Measurements from ENCODE around the gene OR8S1. TPM values are rescaled to one million over a fixed set of nuclear protein-coding genes. Genes with fewer than 3 reads are reported as not detected.
"Not testable (repeated sequence)": the region's sequence is repeated elsewhere in the genome, so short reads cannot be mapped to it uniquely, and the experiment has no call there.

Gene OR8S1
- total RNA-seq, 1 experiment from 2014 or later = not detected

DNA sequence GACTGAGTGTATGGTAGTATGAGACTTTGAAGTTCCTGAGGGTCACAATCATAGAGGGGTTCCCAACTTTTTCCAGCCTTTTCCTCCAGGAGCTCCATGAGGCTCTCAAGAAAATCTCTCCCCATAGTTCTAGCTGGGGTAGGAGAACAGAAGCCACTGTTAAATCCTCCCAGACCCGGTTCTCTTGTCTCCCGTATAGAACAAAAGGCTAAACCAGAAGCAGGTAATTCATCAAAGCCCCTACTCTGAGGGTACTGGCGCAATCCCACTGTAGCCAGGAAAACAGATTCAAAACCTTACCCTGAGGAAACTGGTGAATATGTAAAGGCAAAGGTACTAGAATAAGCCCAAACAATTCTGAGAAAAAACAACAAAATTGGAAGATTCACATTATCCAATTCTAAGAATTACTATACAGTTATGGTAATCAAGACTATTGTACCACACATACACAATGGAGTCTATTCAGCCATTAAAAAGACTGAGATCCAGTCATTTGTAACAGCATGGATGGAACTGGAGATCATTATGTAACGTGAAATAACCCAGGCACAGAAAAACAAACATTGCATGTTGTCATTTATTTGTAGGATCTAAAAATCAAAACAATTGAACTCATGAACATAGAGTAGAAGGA, 20.5 kb downstream of the OR8S1 start:
- Mint-ChIP-seq H3K4me3 (ENCODE audit: unreplicated experiment) (no peak overlapping the region), H3K36me3 (ENCODE audit: insufficient read depth, unreplicated experiment) (no peaks in the 10 kb centered on the region), H3K4me1 (ENCODE audit: insufficient read depth, unreplicated experiment) (no peaks in the 10 kb centered on the region), H3K27ac (ENCODE audit: low read depth, unreplicated experiment) (no peak overlapping the region), H3K9me3 (ENCODE audit: unreplicated experiment) (no peaks in the 10 kb centered on the region), H3K27me3 (ENCODE audit: insufficient read depth, unreplicated experiment) (peaks cover 38% of the 10 kb centered on the region)
- ChIA-PET POLR2A (no interaction called here), CTCF (interaction anchor here (0.7 to 1.5 kb wide), 2 partner anchors 24 to 72 kb away, joined by 3 to 11 read pairs; partner anchors contain the start of gene LALBA)
- TF ChIP-seq, protein P1, sequence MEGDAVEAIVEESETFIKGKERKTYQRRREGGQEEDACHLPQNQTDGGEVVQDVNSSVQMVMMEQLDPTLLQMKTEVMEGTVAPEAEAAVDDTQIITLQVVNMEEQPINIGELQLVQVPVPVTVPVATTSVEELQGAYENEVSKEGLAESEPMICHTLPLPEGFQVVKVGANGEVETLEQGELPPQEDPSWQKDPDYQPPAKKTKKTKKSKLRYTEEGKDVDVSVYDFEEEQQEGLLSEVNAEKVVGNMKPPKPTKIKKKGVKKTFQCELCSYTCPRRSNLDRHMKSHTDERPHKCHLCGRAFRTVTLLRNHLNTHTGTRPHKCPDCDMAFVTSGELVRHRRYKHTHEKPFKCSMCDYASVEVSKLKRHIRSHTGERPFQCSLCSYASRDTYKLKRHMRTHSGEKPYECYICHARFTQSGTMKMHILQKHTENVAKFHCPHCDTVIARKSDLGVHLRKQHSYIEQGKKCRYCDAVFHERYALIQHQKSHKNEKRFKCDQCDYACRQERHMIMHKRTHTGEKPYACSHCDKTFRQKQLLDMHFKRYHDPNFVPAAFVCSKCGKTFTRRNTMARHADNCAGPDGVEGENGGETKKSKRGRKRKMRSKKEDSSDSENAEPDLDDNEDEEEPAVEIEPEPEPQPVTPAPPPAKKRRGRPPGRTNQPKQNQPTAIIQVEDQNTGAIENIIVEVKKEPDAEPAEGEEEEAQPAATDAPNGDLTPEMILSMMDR (IDR thresholded peaks at IDR 0.05; ENCODE audit: unreplicated experiment) = no peak
- DNase-seq (ENCODE audit: unreplicated experiment) = no peak
- no TSS peak for BruUV-seq (replicated peaks)
- intact Hi-C loops (cut with micrococcal nuclease) = no loop called here

DNA sequence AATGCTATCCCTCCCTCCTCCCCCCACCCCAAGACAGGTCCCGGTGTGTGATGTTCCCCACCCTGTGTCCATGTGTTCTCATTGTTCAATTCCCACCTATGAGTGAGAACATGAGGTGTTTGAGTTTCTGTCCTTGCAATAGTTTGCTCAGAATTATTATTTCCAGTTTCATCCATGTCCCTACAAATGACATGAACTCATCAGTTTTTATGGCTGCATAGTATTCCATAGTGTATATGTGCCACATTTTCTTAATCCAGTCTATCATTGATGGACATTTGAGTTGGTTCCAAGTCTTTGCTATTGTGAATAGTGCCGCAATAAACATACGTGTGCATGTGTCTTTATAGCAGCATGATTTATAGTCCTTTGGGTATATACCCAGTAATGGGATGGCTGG, 21.6 kb downstream of the OR8S1 start:
- H3K4me3 Mint-ChIP-seq (ENCODE audit: unreplicated experiment); H3K4me1 Mint-ChIP-seq (ENCODE audit: insufficient read depth, unreplicated experiment); CTCF ChIA-PET; H3K36me3 Mint-ChIP-seq (ENCODE audit: insufficient read depth, unreplicated experiment); intact Hi-C loops (cut with micrococcal nuclease); H3K27ac Mint-ChIP-seq (ENCODE audit: low read depth, unreplicated experiment); BruUV-seq (replicated peaks); DNase-seq (ENCODE audit: unreplicated experiment); H3K9me3 Mint-ChIP-seq (ENCODE audit: unreplicated experiment); POLR2A ChIA-PET: not testable (repeated sequence)
- peaks cover 46% of the 10 kb centered on the region for H3K27me3 Mint-ChIP-seq (ENCODE audit: insufficient read depth, unreplicated experiment)

DNA sequence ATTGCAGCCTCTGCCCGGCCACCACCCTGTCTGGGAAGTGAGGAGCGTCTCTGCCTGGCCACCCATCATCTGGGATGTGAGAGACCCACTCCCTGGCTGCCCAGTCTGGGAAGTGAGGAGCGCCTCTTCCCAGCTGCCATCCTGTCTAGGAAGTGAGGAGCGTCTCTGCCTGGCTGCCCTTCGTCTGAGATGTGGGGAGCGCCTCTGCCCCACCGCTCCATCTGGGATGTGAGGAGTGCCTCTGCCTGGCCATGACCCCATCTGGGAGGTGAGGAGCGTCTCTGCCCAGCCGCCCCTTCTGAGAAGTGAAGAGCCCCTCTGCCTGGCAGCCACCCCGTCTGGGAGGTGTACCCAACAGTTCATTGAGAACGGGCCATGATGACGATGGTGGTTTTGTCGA, 26.2 kb downstream of the OR8S1 start:
- H3K4me1 Mint-ChIP-seq (ENCODE audit: insufficient read depth, unreplicated experiment); H3K27ac Mint-ChIP-seq (ENCODE audit: low read depth, unreplicated experiment); CTCF ChIA-PET; DNase-seq (ENCODE audit: unreplicated experiment); BruUV-seq (replicated peaks); H3K36me3 Mint-ChIP-seq (ENCODE audit: insufficient read depth, unreplicated experiment); intact Hi-C loops (cut with micrococcal nuclease); H3K9me3 Mint-ChIP-seq (ENCODE audit: unreplicated experiment); H3K4me3 Mint-ChIP-seq (ENCODE audit: unreplicated experiment): not testable (repeated sequence)
- H3K27me3 Mint-ChIP-seq (ENCODE audit: insufficient read depth, unreplicated experiment) = peaks cover 39% of the 10 kb centered on the region
- POLR2A ChIA-PET = interaction anchor here (0.6 kb wide), 1 partner anchor 245 kb away, joined by 3 read pairs; no protein-coding TSS in a partner anchor

DNA sequence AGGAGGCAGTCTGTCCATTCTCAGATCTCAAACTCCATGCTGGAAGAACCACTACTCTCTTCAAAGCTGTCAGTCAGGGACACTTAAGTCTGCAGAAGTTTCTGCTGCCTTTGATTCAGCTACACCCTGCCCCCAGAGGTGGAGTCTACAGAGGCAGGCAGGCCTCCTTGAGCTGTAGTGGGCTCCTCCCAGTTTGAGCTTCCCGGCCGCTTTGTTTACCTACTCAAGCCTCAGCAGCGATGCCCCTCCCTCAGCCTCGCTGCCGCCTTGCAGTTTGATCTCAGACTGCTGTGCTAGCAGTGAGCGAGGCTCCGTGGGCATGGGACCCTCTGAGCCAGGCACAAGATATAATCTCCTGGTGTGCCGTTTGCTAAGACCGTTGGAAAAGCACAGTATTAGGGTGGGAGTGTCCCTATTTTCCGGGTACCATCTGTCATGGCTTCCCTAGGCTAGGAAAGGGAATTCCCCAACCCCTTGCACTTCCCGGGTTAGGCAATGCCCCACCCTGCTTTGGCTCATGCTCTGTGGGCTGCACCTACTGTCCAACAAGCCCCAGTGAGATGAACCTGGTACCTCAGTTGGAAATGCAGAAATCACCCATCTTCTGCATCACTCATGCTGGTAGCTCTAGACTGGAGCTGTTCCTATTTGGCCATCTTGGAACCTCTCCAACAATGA, 28.4 kb downstream of the OR8S1 start:
- not testable (repeated sequence) for H3K4me3 Mint-ChIP-seq (ENCODE audit: unreplicated experiment)

DNA sequence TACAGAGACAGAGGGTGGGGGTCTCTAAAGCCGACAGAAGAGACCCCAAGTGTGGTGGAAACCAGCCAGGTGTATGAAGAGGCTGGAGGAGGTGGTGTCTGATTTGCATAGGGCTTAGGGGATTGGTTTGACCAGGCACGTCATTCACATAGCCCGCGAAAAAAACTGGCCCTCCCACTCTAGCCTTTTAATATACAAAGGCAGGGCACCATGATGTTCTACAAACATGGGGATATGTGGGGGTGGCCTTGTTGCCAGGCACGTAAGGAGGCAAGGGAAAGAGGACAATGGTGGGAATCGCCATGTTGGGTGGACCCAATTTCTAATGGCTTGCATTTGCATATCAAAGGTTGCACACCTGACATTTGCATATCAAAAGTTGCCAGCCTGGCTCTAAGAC, 31.2 kb downstream of the OR8S1 start:
- ChIA-PET CTCF (no interaction called here), POLR2A (no interaction called here)
- TF ChIP-seq, protein P1 (IDR thresholded peaks at IDR 0.05; ENCODE audit: unreplicated experiment) = no peak
- Mint-ChIP-seq H3K27me3 (ENCODE audit: insufficient read depth, unreplicated experiment) (peaks cover 12% of the 10 kb centered on the region), H3K4me3 (ENCODE audit: unreplicated experiment) (no peak overlapping the region), H3K9me3 (ENCODE audit: unreplicated experiment) (no peaks in the 10 kb centered on the region), H3K36me3 (ENCODE audit: insufficient read depth, unreplicated experiment) (no peaks in the 10 kb centered on the region), H3K4me1 (ENCODE audit: insufficient read depth, unreplicated experiment) (no peaks in the 10 kb centered on the region), H3K27ac (ENCODE audit: low read depth, unreplicated experiment) (no peak overlapping the region)
- intact Hi-C loops (cut with micrococcal nuclease) = no loop called here
- no TSS peak for BruUV-seq (replicated peaks)
- no peak for DNase-seq (ENCODE audit: unreplicated experiment)

More for the DNA sequence above, 28.4 kb downstream of the OR8S1 start:
- CTCF ChIA-PET; H3K36me3 Mint-ChIP-seq (ENCODE audit: insufficient read depth, unreplicated experiment); BruUV-seq (replicated peaks); DNase-seq (ENCODE audit: unreplicated experiment); H3K27ac Mint-ChIP-seq (ENCODE audit: low read depth, unreplicated experiment); H3K9me3 Mint-ChIP-seq (ENCODE audit: unreplicated experiment); intact Hi-C loops (cut with micrococcal nuclease); H3K4me1 Mint-ChIP-seq (ENCODE audit: insufficient read depth, unreplicated experiment): not testable (repeated sequence)
- peaks cover 39% of the 10 kb centered on the region for H3K27me3 Mint-ChIP-seq (ENCODE audit: insufficient read depth, unreplicated experiment)
- POLR2A ChIA-PET = interaction anchor here (1.1 kb wide), 1 partner anchor 27 kb away, joined by 5 read pairs; no protein-coding TSS in a partner anchor
